ENCODE results near the gene OMP. TPM values are rescaled to one million over a fixed set of nuclear protein-coding genes. Genes with fewer than 3 reads are reported as not detected.
A peak's percentile ranks its signal among the peaks of the same experiment; 100 is the strongest.

The OMP gene
- total and polyA plus RNA-seq, 2 of the 13 experiments (the other 11 are each of a cell fraction or from before 2014, with no cell fraction given), result not detected

GRCh38 chr11:77130763-77131513 lies 28.3 kb downstream of the OMP start (continued):
- TF ChIP-seq ARID5B (CRISPR knock-in tag; IDR thresholded peaks at IDR 0.05), result peak; percentile 64
- peak; percentile 39; the same call in 1 of the 2 replicates for TF ChIP-seq ZNF644 (CRISPR knock-in tag; IDR thresholded peaks at IDR 0.05; ENCODE audit: low read depth)
- 0 out of 2 replicates have a peak, but pooled peaks have one; percentile 54 for TF ChIP-seq GZF1 (CRISPR knock-in tag; IDR thresholded peaks at IDR 0.05)
- TF ChIP-seq MLX (CRISPR knock-in tag; IDR thresholded peaks at IDR 0.05), result peak; percentile 64; the same call in 1 of the 2 replicates
- TF ChIP-seq PAXIP1 (CRISPR knock-in tag; conservative IDR thresholded peaks at IDR 0.05), result peak; percentile 78
- peak; percentile 33; the same call in 1 of the 2 replicates for TF ChIP-seq HIVEP1 (CRISPR knock-in tag; IDR thresholded peaks at IDR 0.05)
- TF ChIP-seq SPEN (CRISPR knock-in tag; IDR thresholded peaks at IDR 0.05; ENCODE audit: low read depth), result peak; percentile 88
- TF ChIP-seq ZBTB39 (CRISPR knock-in tag; IDR thresholded peaks at IDR 0.05), result no peak
- TF ChIP-seq ZGPAT (CRISPR knock-in tag; IDR thresholded peaks at IDR 0.05), result peak; percentile 78
- TF ChIP-seq ZSCAN31 (CRISPR knock-in tag; IDR thresholded peaks at IDR 0.05; ENCODE audit: low read depth), result peak; percentile 83; the same call in 1 of the 2 replicates
- TF ChIP-seq PPARG (CRISPR knock-in tag; conservative IDR thresholded peaks at IDR 0.05), result 0 out of 2 replicates have a peak, but pooled peaks have one; percentile 28
- no peak for TF ChIP-seq MLXIP (CRISPR knock-in tag; IDR thresholded peaks at IDR 0.05; ENCODE audit: borderline replicate concordance)
- peak; percentile 52 for TF ChIP-seq PHF8 (CRISPR knock-in tag; IDR thresholded peaks at IDR 0.05)

Data from HepG2 (cell line).